ENCODE data around the gene GOLGA8J.
"Not testable (repeated sequence)": the region's sequence is repeated elsewhere in the genome, so short reads cannot be mapped to it uniquely, and the experiment has no call there.

Gene GOLGA8J, protein sequence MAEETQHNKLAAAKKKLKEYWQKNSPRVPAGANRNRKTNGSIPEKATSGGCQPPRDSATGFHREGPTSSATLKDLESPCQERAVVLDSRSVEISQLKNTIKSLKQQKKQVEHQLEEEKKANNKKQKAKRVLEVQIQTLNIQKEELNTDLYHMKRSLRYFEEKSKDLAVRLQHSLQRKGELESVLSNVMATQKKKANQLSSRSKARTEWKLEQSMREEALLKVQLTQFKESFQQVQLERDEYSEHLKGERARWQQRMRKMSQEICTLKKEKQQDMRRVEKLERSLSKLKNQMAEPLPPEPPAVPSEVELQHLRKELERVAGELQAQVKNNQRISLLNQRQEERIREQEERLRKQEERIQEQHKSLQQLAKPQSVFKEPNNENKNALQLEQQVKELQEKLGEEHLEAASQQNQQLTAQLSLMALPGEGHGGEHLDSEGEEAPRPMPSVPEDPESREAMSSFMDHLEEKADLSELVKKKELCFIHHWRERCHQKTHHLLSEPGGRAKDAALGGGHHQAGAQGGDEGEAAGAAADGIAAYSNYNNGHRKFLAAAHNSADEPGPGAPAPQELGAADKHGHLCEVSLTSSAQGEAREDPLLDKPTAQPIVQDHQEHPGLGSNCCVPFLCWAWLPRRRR

DNA sequence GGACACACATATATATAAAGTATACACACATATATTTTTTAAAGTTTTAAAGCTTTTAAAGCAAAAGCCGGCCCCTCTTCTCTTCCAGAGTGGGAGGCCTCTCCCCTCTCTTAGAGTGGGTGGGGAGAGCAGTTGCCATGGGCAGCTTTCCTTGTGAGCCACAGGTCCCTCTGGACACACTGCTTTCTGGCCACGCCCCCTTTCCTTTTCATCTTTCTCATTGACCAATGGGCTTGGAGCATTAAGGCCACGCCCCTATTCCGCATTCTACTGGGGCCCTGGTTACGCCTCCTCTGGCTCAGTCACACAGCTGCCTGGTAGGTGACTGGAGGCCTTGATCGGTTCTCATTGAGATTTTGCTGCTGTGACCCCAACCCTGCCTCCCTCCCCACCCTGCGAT, at the start of gene GOLGA8J:
GOLGA8J (plus strand) TSS at position 301 of the 400 bp plus-strand sequence; CDS start at position 399, 98 bp downstream.
- DNase-seq: not testable (repeated sequence)

DNA sequence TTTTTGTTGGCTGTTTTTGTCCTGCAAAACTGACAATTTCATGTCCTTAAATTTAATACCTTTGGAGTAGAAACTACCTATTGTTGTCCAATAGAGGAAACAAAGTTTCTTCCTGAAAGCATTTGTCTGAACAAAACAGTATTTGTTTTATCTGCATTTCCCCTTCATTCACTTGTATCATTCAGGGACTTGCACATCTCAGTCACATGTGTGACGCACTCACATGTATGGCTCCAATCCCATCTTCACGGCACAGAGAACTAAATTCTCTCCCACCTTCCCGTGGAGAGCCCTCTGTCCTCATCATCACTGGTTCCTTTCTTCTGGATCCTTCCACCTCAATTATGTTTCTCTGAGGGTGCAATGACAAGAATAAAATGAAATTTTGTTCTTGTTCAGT, 49.5 kb upstream of the GOLGA8J start:
- DNase-seq: no peak

DNA sequence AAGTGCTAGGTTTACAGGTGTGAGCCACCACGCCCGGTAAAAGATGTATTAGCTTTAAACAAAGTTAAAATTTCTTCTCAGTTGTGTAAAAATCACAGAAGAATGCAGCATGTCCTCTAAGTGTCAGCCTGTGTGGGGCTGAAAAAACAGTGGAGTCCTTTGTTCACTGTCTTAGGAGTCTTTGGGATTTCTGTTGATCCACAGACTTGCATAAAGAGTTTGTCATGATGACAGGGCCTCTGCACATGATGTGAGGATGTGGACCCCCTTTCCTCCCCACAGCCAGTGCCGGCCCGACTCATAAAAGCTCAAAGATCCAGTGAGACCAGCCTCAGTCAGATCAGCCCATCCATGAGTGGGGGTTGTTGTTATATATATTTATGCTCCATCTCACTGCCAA, 49.0 kb upstream of the GOLGA8J start:
- no peak for DNase-seq

DNA sequence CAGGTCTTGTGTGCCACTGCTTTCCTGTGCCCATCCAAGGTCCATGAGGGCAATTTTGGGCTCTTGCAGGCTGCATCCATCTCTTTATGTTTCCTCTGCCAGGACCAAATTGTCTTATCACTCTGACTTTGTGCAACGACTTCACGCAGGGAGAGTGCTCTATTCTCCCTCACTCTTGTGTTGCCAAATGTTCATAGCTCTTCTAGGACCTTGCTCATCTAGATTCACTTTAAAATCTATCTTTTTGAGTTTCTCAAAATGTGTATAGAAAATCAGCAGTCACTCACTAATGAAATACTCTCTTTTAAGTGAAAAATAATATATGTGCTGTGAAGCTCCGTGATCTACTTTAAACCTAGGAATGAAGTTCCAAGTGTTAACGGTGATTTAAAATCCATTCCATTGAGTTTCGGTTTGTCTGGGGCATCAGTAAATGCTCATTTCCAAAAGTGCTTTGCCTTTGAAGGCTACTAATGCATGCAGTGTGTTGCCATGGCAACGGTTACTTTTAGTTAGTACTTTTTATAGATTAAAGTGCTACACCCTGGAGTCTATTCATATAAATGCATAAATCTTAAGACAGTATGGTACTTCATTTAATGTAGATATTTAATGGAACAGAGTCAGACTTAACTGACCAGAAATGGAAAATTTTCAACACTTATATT, 46.6 kb upstream of the GOLGA8J start:
- no peak for DNase-seq

DNA sequence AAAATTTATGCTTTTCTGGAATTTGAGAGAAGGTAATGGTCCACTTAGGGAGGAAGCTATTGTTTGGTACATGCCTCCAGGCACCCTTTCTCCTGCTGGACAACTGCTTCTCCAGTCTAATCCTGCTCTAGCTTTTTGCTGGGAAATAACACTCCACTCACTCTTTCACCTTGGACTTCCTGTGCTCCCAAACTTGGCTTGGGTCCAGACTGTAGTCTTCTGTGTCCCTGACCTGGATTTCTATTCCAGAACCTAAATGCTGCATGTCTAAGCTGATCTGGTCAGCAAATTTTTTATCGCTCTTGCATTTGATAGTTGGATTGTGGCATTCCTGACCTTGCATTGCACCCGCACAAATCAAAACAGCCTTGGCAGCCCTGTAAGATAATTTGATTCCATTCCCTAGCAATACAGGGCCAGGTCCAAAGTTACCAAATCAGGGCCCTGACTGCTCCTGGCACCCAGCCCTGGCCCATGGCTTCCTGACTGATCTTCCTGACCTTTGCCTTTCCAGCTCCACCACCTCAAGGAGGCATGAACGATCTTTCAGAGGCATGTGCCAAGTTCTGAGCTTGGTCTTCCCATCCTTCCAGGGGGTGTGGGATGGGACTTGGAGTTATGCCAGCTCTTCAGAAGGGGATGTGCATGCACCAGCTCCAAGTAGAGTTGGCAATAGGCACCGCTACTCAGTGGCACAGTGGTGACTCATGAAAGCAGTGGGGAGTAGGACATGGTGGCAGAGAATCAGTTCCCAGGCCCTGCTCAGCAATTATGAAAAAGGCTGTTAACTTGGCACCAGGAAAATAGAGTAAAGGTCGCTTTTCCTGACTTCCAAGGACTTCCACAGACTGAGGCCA, 43.9 kb upstream of the GOLGA8J start:
- DNase-seq: peak; percentile 23

DNA sequence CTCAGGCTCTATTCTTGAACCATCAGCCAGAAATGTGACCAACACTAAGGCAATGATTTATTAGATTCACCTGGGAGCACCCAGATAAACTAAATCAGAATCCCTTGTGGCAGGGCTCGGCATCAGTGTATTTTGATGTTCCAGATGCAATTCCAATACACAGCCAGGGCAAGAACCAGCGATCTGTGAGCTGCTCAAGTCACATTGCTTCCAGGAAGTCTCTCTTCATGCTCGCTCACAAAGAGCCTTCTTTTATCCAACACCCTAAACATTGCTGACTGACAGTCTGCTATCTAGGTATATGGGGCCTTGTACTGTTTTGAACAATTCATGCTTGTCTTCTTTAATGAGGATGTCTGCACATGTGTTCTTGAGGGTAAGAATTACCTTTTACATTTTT, 40.9 kb upstream of the GOLGA8J start:
- no peak for DNase-seq

DNA sequence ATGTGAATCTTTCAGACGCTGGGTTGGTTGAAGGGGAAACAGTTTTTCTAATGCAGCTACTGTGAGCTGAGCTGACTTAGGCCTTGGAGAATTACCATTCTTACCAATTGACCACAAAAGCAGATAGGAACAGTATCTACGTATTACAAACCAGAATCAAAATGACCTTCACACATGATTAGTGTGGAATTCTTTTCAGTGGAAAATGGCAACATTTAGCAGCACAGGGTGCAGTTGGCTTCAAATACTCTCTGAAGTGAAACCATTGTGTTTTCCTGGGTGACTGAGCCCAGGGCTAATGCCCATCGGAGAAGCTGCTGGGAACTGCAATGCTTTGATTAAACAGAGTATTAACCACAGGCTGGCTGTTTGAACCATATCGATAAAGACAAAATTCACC, 40.2 kb upstream of the GOLGA8J start:
- no peak for DNase-seq

DNA sequence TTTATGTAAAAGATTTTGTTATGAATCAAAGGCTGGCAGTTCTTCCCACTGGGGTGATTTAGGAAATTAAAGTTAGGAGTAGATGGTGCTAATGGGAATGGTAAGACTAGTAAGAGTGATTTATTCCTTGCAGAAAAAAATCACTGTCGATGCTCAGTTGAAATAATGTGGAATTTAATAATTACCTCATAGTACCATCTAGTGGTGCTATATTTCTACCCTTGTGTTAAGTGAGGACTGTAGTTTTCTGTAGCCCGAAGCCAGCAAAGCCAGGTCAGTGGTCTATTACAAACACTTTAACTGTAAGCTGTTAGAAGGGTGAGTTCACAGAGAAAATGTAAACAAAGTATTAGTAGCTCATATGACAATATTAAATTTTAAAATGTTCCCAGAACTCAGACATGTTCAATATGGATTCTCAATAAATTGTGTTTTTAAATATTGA, 39.5 kb upstream of the GOLGA8J start:
- peak; percentile 39 for DNase-seq

DNA sequence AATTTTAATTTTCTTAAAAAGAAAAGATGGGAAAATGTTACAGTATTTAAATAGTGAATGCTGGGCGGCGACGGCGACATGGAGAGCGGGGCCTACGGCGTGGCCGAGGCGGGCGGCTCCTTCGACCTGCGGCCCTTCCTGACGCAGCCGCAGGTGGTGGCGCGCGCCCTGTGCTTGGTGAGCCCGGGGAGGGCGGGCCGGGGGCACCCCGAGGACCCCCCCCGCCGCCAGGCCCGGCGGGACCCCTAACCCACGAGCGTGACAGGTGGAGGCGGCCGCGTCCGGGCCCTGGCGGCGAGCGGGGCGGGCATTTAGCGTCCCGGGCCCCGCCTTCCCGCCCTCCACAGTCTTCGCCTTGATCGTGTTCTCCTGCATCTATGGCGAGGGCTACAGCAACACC, 38.4 kb upstream of the GOLGA8J start:
- no peak for DNase-seq

DNA sequence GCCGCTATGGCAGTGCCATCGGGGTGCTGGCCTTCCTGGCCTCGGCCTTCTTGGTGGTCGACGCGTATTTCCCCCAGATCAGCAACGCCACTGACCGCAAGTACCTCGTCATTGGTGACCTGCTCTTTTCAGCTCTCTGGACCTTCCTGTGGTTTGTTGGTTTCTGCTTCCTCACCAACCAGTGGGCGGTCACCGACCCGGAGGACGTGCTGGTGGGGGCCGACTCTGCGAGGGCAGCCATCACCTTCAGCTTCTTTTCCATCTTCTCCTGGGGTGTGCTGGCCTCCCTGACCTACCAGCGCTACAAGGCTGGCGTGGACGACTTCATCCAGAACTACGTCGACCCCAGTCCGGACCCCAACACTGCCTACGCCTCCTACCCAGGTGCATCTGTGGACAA, 37.9 kb upstream of the GOLGA8J start:
- not testable (repeated sequence) for DNase-seq

DNA sequence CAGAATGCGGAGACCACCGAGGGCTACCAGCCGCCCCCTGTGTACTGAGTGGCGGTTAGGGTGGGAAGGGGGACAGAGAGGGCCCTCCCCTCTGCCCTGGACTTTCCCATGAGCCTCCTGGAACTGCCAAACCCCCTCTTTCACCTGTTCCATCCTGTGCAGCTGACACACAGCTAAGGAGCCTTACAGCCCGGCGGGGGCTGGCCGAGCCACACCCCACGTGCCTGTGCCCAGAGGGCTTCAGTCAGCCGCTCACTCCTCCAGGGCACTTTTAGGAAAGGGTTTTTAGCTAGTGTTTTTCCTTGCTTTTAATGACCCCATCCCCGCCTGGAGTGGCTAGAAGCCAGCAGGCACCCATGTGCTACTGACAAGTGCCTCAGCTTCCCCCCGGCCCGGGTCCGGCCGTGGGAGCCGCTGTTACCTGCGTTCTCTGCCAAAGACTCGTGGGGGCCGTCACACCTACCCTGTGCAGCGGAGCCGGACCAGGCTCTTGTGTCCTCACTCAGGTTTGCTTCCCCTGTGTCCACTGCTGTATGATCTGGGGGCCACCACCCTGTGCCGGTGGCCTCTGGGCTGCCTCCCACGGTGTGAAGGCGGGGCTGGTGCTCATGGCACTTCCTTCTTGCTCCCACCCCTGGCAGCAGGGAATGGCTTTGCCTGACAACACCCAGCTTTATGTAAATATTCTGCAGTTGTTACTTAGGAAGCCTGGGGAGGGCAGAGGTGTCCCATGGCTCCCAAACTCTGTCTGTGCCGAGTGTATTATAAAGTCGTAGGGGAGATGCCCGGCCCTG, 37.3 kb upstream of the GOLGA8J start:
- DNase-seq: peak; percentile 61

DNA sequence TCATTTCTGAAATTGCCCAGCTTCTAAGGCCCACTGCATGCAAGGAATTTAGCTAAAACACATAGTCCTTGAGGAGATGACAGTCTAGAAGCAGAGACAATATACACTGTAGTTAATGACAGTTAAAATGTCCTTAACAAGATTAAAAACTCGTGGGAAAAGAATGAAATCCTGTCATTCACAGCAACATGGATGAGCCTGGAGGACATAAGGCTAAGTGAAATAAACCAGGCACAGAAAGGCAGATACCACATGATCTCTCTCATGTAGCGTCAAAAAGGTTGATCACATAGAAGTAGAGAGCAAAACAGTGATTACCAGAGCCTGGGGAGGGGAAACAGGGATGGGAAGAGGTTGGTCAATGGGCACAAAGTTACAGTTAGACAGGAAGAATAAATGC, 36.3 kb upstream of the GOLGA8J start:
- no peak for DNase-seq

DNA sequence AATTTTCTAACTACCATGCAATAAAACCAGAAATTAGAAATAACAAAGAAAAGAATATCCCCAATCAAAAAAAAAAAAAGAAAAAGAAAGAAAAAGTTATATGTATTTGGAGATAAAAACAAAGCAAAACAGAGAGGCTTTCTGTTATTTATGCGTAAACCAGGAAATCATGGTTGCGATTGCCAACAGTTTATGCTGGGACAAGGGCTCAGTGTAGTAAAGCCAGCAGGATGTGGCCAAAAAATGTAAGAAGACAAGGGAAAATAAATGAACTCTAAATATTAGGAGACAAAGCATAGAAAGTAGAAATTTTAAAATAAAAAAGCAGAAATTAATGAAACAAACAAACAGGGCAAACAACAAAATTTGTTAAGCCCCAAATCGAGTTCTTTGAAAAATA, 27.2 kb upstream of the GOLGA8J start:
- no peak for DNase-seq

DNA sequence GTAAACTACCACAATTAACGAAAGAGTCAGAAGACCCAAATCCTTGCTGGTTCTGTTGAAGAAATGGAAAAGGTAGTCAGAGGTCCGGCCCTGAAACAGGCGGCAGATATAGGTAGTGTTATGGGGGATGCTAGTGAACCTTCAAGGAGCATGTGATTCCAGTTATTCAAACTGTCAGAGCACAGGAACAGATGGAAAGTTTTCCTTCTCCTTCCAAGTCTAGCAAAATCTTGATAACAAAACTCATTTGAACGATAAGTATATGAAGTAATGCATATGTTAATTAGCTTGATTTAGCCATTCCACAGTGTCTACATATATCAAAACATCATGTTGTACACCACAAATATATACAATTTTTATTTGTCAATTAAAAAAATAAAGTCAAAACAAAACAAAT, 26.6 kb upstream of the GOLGA8J start:
- no peak for DNase-seq

DNA sequence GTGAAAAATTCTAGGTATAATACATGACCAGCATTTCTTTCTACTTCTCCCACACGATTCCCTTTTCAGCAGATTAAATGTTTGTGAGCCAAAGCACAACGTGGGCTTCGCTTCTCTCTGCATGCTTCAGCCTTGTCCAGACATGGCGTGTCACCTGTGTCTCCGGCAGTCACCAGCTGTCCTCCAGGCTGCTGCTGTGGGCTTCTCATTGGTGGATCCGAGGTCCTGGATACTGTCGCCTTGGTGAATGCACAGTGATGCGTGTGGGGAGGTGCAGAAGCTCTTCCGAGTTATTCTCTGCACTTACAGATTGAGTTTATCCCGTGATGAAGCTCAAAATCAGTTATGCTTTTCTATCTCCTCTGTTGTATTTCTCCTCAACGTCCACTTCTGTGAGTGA, 23.0 kb upstream of the GOLGA8J start:
- no peak for DNase-seq

DNA sequence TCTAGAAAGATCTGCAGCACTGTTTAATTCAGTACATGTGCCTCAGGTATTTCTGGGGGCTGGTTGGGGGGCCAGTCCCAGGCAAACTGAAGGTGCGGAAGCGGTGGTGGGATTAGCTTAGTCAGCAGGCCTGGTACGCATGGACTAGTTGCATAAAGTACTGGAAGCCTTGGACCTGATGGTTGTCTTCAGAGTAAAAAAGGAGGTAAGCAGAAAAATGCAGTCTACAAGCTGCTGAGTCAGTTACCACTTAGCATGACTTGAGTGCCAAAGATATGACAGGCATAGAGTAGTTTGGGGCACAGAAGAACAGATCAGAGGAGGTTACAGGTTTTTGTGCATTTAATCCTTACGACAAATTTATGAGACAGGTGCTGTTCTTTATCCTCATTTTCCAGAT, 19.9 kb upstream of the GOLGA8J start:
- no peak for DNase-seq

DNA sequence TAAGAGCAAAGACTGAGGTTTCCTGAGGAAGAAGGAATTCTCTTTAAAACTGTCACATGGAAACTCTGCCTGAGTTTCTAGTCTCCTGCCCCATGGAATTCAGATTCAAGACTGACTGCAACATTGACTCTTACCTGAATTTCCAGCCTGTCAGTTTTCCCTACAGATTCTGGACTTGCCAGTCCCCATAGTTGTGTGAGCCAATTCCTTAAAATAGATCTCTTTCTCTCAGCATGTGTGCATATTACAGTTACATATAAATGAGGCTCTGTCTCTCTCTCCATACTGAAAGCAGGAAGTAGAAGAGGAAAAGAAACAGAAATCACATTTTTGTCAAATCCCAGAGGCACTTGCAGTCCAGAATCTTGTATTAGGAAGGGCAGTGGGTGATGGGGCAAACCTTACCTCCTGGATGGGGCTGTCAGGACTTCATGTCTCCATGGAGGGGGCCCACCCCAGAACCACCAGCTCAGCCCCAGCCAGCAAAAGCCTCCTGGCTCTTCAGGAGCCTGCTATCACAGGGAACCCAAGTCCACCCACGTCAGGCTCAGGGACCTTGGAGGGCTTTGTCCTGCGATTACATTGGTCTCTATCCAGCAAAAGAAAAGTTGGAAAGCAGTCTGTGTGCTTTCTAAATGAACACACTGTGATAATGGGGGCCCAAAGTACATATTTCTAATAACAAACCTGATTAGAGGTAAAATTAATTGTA, 18.8 kb upstream of the GOLGA8J start:
- DNase-seq: no peak

DNA sequence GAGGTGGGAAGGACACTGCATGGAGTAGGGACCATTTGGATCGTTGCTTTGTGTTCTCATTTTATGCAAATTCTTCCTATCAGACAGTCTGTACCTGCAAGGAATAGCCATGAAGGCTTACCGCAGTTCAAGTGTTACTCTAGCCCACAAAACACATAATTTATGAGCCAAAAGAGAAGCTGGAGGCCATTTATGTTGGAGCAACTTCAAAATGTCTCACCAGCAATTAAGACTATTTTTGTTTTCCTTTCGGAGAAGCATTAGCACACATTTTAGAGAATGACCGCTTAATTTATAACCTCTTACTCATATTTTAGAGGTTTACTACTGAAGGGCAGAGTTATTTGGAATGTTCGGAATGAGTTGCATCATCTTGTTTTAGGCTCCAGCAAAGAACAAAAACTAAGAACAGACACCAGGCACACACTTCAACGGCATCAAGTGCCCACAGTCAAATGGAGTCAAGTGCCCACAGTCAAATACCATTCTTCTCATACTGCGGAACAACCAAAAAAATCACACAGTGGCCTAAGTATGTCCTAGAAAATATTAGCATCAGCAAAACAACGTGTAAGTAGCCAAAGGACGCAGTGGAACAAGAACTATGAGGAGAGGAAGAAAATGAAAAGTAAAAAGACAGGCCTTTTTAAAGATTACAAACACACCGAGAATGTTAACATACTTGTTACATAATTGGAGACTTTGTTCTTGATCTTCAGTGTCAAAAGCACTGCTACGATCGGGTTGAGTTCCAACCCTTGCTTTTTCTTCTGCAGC, 17.5 kb upstream of the GOLGA8J start:
- peak; percentile 8 for DNase-seq

DNA sequence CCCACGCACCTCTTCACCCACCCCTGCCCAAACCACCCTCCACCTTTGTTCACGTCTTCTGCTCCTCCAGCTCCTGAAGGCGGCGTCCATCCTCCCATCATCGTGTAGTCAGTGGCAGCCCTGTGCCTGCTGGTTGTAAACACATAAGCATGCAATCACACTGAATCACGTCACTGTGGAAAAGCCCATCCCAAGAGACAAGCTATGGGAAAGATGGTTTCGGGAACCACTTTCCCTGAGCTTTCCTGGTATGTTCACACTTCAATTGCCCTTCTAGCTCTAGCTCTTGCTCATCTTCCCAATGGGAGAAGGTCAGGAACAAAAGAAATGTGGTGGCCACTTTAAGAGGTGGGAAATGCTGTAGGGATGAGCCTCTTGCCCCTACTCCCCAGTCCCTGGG, 14.4 kb upstream of the GOLGA8J start:
- DNase-seq: no peak

DNA sequence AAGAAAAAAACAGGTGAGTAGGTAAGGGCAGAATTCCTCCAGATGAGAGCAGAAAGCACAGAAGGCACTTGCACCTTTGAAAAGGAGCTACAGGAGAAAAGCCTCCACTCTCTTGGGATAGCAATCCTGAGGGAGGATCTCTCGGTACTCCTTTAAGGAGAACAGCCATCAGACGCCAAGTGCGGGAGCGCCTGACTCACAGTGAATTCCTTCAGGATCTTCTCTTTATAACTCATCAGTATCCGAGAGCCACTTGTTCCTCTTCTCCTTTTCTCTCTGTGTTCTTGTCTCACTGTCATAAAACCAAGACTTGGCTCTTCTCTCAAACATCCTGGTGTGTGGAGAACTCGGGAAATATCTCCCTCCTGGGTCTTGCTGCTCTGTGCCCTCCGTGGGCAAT, 10.1 kb upstream of the GOLGA8J start:
- DNase-seq: no peak

DNA sequence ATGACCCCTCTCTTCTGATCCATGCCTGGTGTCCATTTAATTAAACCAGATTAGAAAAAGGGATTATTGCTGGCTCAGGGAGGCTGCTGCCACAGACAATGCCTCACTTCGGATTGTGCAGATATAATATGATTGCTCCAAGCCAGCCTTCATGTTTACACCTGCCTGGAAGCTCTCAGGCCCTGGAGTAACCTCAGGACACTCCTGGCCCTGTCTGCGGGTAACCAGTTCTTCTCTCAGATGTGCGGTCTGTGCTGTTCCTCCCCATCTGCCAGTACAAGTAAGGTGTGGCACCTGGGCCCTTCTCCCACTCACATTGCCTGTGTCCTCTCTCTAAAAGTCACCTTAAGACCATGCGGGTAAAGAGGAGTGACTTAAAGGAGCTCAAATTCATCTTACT, 8.8 kb upstream of the GOLGA8J start:
- no peak for DNase-seq

All from DMS53 (cell line).